SK-MEL-5 (cell line): Measurements from ENCODE around the gene DEPDC7. TPM values are rescaled to one million over a fixed set of nuclear protein-coding genes. Genes with fewer than 3 reads are reported as not detected.
"Not testable (repeated sequence)": the region's sequence is repeated elsewhere in the genome, so short reads cannot be mapped to it uniquely, and the experiment has no call there.

Experiments used
- DNase-seq: peaks from one replicate; pipeline ENCODE4 v3.0.0-alpha.2; 2016; ENCODE audit warnings: low read depth, low spot score
- in situ Hi-C: cut with HindIII; loops from 2 replicates; pipeline ENCODE4 v1.10.0; 2016; ENCODE audit warnings: low sequenced_read_pairs, high pct_unique_total_duplicates, low pct_unique_long_range_greater_than_20kb
- total RNA-seq: library from RNA; depleted of rRNA; stranded (reverse); fragments of >200 nt; shearing (Covaris generic); gene quantifications from 2 replicates; pipeline ENCODE4 v1.2.3, GENCODE V29; 2014

The DEPDC7 gene
- total RNA-seq, 1 experiment from 2014 or later: 6.3 TPM

- in situ Hi-C loops: no loop called here
- no peak for DNase-seq
These were observed 2.3 kb downstream of the DEPDC7 start for GRCh38 chr11:33017965-33018364.

GRCh38 chr11:33018840-33019239, 3.2 kb downstream of the DEPDC7 start:
- DNase-seq: no peak
- in situ Hi-C loops: no loop called here

GRCh38 chr11:33021501-33021900, 5.8 kb downstream of the DEPDC7 start:
- in situ Hi-C loops: no loop called here
- DNase-seq: no peak

GRCh38 chr11:33021937-33022336, 6.3 kb downstream of the DEPDC7 start:
- in situ Hi-C loops: no loop called here
- DNase-seq: no peak

GRCh38 chr11:33025339-33025722, 9.7 kb downstream of the DEPDC7 start:
- in situ Hi-C loops: no loop called here
- DNase-seq: no peak

GRCh38 chr11:33027233-33027632, 11.6 kb downstream of the DEPDC7 start:
- no peak for DNase-seq
- in situ Hi-C loops: no loop called here

GRCh38 chr11:33027846-33028536, 12.3 kb downstream of the DEPDC7 start:
- DNase-seq: peak; percentile 33
- in situ Hi-C loops: no loop called here

- in situ Hi-C loops: no loop called here
- DNase-seq: no peak
These were observed 12.8 kb downstream of the DEPDC7 start for GRCh38 chr11:33028537-33028914.

- in situ Hi-C loops, DNase-seq: not testable (repeated sequence)
These were observed 13.5 kb downstream of the DEPDC7 start for GRCh38 chr11:33029218-33029617.

- in situ Hi-C loops: no loop called here
These were observed 17.8 kb downstream of the DEPDC7 start for GRCh38 chr11:33033493-33033892.

GRCh38 chr11:33035011-33035410, 19.3 kb downstream of the DEPDC7 start:
- DNase-seq: no peak
- in situ Hi-C loops: no loop called here

More at GRCh38 chr11:33033493-33033892, 17.8 kb downstream of the DEPDC7 start:
- no peak for DNase-seq

- DNase-seq: peak; percentile 41
- in situ Hi-C loops: no loop called here
These were observed 23.8 kb downstream of the DEPDC7 start, which contains the start of gene TCP11L1 for GRCh38 chr11:33039274-33040032. Gene TCP11L1 (plus strand): TSS chr11:33039572. CDS start chr11:33043774, 4,202 bp downstream.

GRCh38 chr11:33040033-33040861, 24.6 kb downstream of the DEPDC7 start:
- DNase-seq: no peak
- in situ Hi-C loops: no loop called here

GRCh38 chr11:33040862-33041453, 25.3 kb downstream of the DEPDC7 start:
- no peak for DNase-seq
- in situ Hi-C loops: no loop called here

GRCh38 chr11:33043221-33043830, 27.6 kb downstream of the DEPDC7 start:
- in situ Hi-C loops: no loop called here
- DNase-seq: no peak

GRCh38 chr11:33044285-33044756, 28.6 kb downstream of the DEPDC7 start:
- in situ Hi-C loops: no loop called here
- DNase-seq: no peak

- in situ Hi-C loops: no loop called here
- no peak for DNase-seq
These were observed 30.0 kb downstream of the DEPDC7 start for GRCh38 chr11:33045551-33046255.
